ENCODE results near the gene ADSL. TPM values are rescaled to one million over a fixed set of nuclear protein-coding genes. Genes with fewer than 3 reads are reported as not detected.

ADSL gene
- total and polyA plus RNA-seq, 2 donors from 2014 or later, result 42.5 to 57.5 TPM

DNA sequence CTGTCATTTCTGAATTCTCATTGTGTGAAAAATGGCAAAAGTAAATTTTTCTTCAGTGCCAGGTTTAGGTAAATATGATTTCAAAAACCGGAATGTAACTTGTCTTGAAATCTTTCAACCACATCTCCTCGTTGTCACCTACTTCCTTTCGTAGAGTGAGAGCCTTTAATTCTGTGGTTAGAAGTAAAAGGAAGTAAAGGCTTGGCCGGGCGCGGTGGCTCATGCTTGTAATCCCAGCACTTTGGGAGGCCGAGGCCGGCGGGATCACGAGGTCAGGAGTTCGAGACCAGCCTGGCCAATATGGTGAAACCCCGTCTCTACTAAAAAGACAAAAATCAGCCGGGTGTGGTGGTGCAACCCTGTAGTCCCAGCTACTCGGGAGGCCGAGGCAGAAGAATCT, 53.9 kb downstream of the ADSL start:
- TF ChIP-seq, protein P1, sequence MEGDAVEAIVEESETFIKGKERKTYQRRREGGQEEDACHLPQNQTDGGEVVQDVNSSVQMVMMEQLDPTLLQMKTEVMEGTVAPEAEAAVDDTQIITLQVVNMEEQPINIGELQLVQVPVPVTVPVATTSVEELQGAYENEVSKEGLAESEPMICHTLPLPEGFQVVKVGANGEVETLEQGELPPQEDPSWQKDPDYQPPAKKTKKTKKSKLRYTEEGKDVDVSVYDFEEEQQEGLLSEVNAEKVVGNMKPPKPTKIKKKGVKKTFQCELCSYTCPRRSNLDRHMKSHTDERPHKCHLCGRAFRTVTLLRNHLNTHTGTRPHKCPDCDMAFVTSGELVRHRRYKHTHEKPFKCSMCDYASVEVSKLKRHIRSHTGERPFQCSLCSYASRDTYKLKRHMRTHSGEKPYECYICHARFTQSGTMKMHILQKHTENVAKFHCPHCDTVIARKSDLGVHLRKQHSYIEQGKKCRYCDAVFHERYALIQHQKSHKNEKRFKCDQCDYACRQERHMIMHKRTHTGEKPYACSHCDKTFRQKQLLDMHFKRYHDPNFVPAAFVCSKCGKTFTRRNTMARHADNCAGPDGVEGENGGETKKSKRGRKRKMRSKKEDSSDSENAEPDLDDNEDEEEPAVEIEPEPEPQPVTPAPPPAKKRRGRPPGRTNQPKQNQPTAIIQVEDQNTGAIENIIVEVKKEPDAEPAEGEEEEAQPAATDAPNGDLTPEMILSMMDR (IDR thresholded peaks at IDR 0.05; ENCODE audit: borderline replicate concordance, extremely low read depth, insufficient read depth), result no peak
- FAIRE-seq, result no peak
- H3K4me1 ChIP-seq (ENCODE audit: control insufficient read depth in 2 of 3, insufficient read depth in 2 of 3, low read depth in 1 of 3, low read length in 3 of 3), result peaks cover 0 to 5% (median 4%) of the 10 kb centered on the region in 3 donors
- intact Hi-C loops (cut with DNase I), result no loop called here
- no peaks in the 10 kb centered on the region for H3K9me3 ChIP-seq (ENCODE audit: control insufficient read depth in 2 of 3, insufficient read depth in 1 of 3, low read length in 3 of 3)
- peaks cover 3 to 21% (median 3%) of the 10 kb centered on the region in 3 donors for H3K36me3 ChIP-seq (ENCODE audit: control insufficient read depth in 2 of 3, insufficient read depth in 3 of 3, low read length in 3 of 3)
- no peak overlapping the region for H3K9ac ChIP-seq (ENCODE audit: low read length in 3 of 3)
- H3K27ac ChIP-seq (ENCODE audit: low read depth in 2 of 2, low read length in 2 of 2), result no peak overlapping the region
- H3K27me3 ChIP-seq (ENCODE audit: control insufficient read depth, insufficient read depth, low read length), result no peaks in the 10 kb centered on the region
- no peak overlapping the region for H3K4me3 ChIP-seq (ENCODE audit: low read length in 3 of 3)
- no peak for DNase-seq

DNA sequence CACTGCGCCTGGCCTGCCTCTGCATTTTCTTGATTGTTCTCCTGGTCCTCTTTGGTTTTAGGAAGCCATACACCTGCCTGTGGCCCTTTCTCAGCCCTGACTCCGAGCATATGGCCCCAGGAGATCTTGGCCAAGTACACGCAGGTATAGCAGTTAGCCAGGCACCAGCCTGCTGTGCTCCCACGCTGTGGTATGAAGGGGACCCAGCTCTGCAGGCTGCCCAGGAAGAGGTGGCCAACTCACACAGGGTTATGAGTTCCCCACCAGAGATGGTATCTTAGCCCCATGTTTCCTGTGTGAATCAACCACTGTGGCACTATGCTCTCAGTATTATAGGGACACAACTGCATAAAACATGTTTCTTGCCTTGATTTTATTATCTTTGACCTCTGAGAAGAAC, 55.2 kb downstream of the ADSL start:
- Histone ChIP-seq H3K4me3 (ENCODE audit: low read length in 3 of 3) (no peak overlapping the region), H3K4me1 (ENCODE audit: control insufficient read depth in 2 of 3, insufficient read depth in 2 of 3, low read depth in 1 of 3, low read length in 3 of 3) (peaks cover 0 to 4% (median 3%) of the 10 kb centered on the region in 3 donors), H3K9me3 (ENCODE audit: control insufficient read depth in 2 of 3, insufficient read depth in 1 of 3, low read length in 3 of 3) (no peaks in the 10 kb centered on the region), H3K27ac (ENCODE audit: low read depth in 2 of 2, low read length in 2 of 2) (no peak overlapping the region), H3K9ac (ENCODE audit: low read length in 3 of 3) (no peak overlapping the region), H3K27me3 (ENCODE audit: control insufficient read depth, insufficient read depth, low read length) (no peaks in the 10 kb centered on the region), H3K36me3 (ENCODE audit: control insufficient read depth in 2 of 3, insufficient read depth in 3 of 3, low read length in 3 of 3) (peaks cover 3 to 21% (median 3%) of the 10 kb centered on the region in 3 donors)
- TF ChIP-seq, protein P1 (IDR thresholded peaks at IDR 0.05; ENCODE audit: borderline replicate concordance, extremely low read depth, insufficient read depth), result no peak
- intact Hi-C loops (cut with DNase I), result no loop called here
- DNase-seq (no peak), FAIRE-seq (no peak)

DNA sequence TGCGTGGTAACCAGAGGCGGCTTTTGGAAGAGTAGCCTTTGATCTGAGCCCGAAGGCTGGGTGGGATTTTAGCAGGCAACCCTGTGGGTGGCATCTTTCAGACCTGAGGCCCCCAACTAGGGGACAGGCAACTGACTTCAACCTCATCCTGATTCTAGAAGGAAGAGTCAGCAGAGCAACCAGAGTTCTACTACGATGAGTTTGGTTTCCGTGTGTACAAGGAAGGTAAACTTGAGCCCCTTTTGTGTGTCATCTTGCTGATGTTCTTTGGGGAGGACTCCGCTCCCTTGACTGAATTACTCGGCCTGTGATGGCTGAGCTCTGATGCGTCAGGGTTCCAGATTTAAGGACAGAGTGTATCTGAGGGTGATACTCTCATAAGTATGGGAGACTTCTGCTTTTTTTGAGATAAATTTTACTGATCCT, 55.7 kb downstream of the ADSL start:
- intact Hi-C loops (cut with DNase I), result no loop called here
- peaks cover 3 to 26% (median 4%) of the 10 kb centered on the region in 3 donors for H3K36me3 ChIP-seq (ENCODE audit: control insufficient read depth in 2 of 3, insufficient read depth in 3 of 3, low read length in 3 of 3)
- no peaks in the 10 kb centered on the region for H3K4me1 ChIP-seq (ENCODE audit: control insufficient read depth in 2 of 3, insufficient read depth in 2 of 3, low read depth in 1 of 3, low read length in 3 of 3)
- H3K27me3 ChIP-seq (ENCODE audit: control insufficient read depth, insufficient read depth, low read length), result no peaks in the 10 kb centered on the region
- no peak for DNase-seq
- no peak for FAIRE-seq
- H3K9ac ChIP-seq (ENCODE audit: low read length in 3 of 3), result no peak overlapping the region
- no peak overlapping the region for H3K27ac ChIP-seq (ENCODE audit: low read depth in 2 of 2, low read length in 2 of 2)
- H3K4me3 ChIP-seq (ENCODE audit: low read length in 3 of 3), result no peak overlapping the region
- no peaks in the 10 kb centered on the region for H3K9me3 ChIP-seq (ENCODE audit: control insufficient read depth in 2 of 3, insufficient read depth in 1 of 3, low read length in 3 of 3)
- TF ChIP-seq, protein P1 (IDR thresholded peaks at IDR 0.05; ENCODE audit: borderline replicate concordance, extremely low read depth, insufficient read depth), result no peak

DNA sequence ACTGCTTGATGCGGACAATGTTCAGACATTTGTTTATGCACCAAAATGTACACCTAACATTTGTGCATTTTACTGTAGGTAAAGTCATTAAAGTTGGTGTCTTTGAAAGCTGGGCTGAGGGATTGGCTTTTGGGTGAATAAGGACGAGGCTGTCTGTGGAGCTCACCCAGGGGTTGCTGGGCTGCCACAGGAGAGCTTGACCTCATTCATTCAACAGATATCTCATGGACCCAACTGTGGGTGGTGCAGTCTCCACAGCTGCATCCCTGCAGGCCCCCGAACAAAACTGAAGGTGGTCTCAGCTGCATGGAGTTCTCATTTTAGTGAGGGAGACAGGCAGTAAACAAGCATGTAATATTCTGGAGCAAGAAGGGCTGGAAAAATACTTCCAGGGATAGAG, 56.8 kb downstream of the ADSL start:
- H3K9me3 ChIP-seq (ENCODE audit: control insufficient read depth in 2 of 3, insufficient read depth in 1 of 3, low read length in 3 of 3), result no peaks in the 10 kb centered on the region
- intact Hi-C loops (cut with DNase I), result no loop called here
- no peak overlapping the region for H3K9ac ChIP-seq (ENCODE audit: low read length in 3 of 3)
- H3K27ac ChIP-seq (ENCODE audit: low read depth in 2 of 2, low read length in 2 of 2), result no peak overlapping the region
- H3K27me3 ChIP-seq (ENCODE audit: control insufficient read depth, insufficient read depth, low read length), result no peaks in the 10 kb centered on the region
- no peak overlapping the region for H3K4me3 ChIP-seq (ENCODE audit: low read length in 3 of 3)
- no peaks in the 10 kb centered on the region for H3K4me1 ChIP-seq (ENCODE audit: control insufficient read depth in 2 of 3, insufficient read depth in 2 of 3, low read depth in 1 of 3, low read length in 3 of 3)
- TF ChIP-seq, protein P1 (IDR thresholded peaks at IDR 0.05; ENCODE audit: borderline replicate concordance, extremely low read depth, insufficient read depth), result no peak
- DNase-seq (no peak), FAIRE-seq (no peak)
- peaks cover 3 to 29% (median 6%) of the 10 kb centered on the region in 3 donors for H3K36me3 ChIP-seq (ENCODE audit: control insufficient read depth in 2 of 3, insufficient read depth in 3 of 3, low read length in 3 of 3)

Measured in kidney (tissue), 14 donors.